Panc1 (cell line): Measurements from ENCODE around the gene ZFHX2. TPM values are rescaled to one million over a fixed set of nuclear protein-coding genes. Genes with fewer than 3 reads are reported as not detected.

Experiments
- ATAC-seq: fragments of 200-7000 bp; cut with Tn5 transposase; 2 replicates; pipeline ENCODE4 v1.9.1; 2020; ENCODE audit warnings: mild to moderate bottlenecking, moderate library complexity
- BruUV-seq: library from RNA; stranded (reverse); fragments of 400-500 nt; replicated peaks from 2 replicates; lab custom pipeline; 2021; lab: Mats Ljungman, UMichigan
- CTCF ChIA-PET: fragments of 300-600 bp; sonication (Branson Sonifier 250); formaldehyde crosslinking; loops from one replicate; lab custom pipeline; 2022; ENCODE audit warnings: antibody characterized with exemption; lab: Charles Lee
- POLR2A ChIA-PET: fragments of 300-600 bp; sonication (Branson Sonifier 250); formaldehyde crosslinking; loops from one replicate; lab custom pipeline; 2022; ENCODE audit warnings: antibody characterized with exemption; lab: Charles Lee
- DNase-seq: peaks from one replicate; pipeline ENCODE4 v3.0.0-alpha.2; 2010; ENCODE audit warnings: low read depth, low spot score
- H3K27ac ChIP-seq: 2 replicates; pipeline ENCODE4 v1.5.1; 2011; ENCODE audit warnings: mild to moderate bottlenecking, low read length, inconsistent platforms
- H3K27me3 ChIP-seq: fragments of 200-500 bp; sonication (Bioruptor generic); 2 replicates; pipeline ENCODE4 v1.6.0; 2014; ENCODE audit warnings: low read length, inconsistent platforms; ENCODE audit not compliant: control insufficient read depth, insufficient read depth
- H3K36me3 ChIP-seq: fragments of 200-500 bp; sonication (Bioruptor generic); 2 replicates; pipeline ENCODE4 v1.5.1; 2014; ENCODE audit warnings: inconsistent platforms, mild to moderate bottlenecking, low read length, moderate library complexity; ENCODE audit not compliant: control insufficient read depth, insufficient read depth
- H3K4me1 ChIP-seq: 2 replicates; pipeline ENCODE4 v1.5.1; 2011; ENCODE audit warnings: inconsistent platforms, mild to moderate bottlenecking, low read length, moderate library complexity; ENCODE audit not compliant: control insufficient read depth, insufficient read depth
- H3K4me3 ChIP-seq, 2 experiments: 2 replicates each; pipeline ENCODE4 v1.5.1; 2011 to 2012; ENCODE audit warnings: low read depth in 2 of 2, low read length in 2 of 2, mild to moderate bottlenecking in 2 of 2, inconsistent platforms in 1 of 2, moderate library complexity in 1 of 2
- H3K9me3 ChIP-seq: fragments of 200-500 bp; sonication (Bioruptor generic); 2 replicates; pipeline ENCODE4 v1.5.1; 2014; ENCODE audit warnings: low read depth, mild to moderate bottlenecking, inconsistent platforms, low read length, moderate library complexity; ENCODE audit not compliant: control insufficient read depth, insufficient read depth
- POLR2AphosphoS5 ChIP-seq: IDR thresholded peaks from 2 replicates; pipeline ENCODE4 v1.6.1; 2012; ENCODE audit warnings: mild to moderate bottlenecking, low read depth, low read length, moderate library complexity
- REST ChIP-seq, 2 experiments: IDR thresholded peaks; 2 replicates each; pipeline ENCODE4 v1.6.1; 2011 to 2012; ENCODE audit warnings: low read depth in 2 of 2, control low read depth in 1 of 2, low read length in 1 of 2, mild to moderate bottlenecking in 1 of 2, moderate library complexity in 1 of 2; ENCODE audit not compliant: insufficient read depth in 1 of 2
- SIN3A ChIP-seq: IDR thresholded peaks from 2 replicates; pipeline ENCODE4 v1.6.1; 2012; ENCODE audit warnings: low read depth, mild to moderate bottlenecking, low read length, moderate library complexity, borderline replicate concordance; ENCODE audit not compliant: insufficient read depth
- TCF7L2 ChIP-seq: IDR thresholded peaks from 2 replicates; pipeline ENCODE4 v1.6.1; 2011; ENCODE audit warnings: mild to moderate bottlenecking, low read depth, low read length, inconsistent platforms
- in situ Hi-C: cut with HindIII; loops from 2 replicates; pipeline ENCODE4 v1.10.0; 2016; ENCODE audit warnings: low sequenced_read_pairs, low pct_unique_long_range_greater_than_20kb
- intact Hi-C: fragments of 100-400 bp; cut with micrococcal nuclease; formaldehyde crosslinking; loops from one replicate; pipeline ENCODE4 v1.10.0; 2022; ENCODE audit not compliant: unreplicated experiment
- total RNA-seq: library from RNA; stranded (reverse); gene quantifications from one replicate; pipeline ENCODE4 v1.2.1, GENCODE V29; 2021; ENCODE audit not compliant: unreplicated experiment
- TF ChIP-seq, protein P1 (sequence below): fragments of 450-650 bp; IDR thresholded peaks from 2 replicates; pipeline ENCODE4 v1.5.1; 2017; ENCODE audit warnings: mild to moderate bottlenecking

The ZFHX2 gene
- total RNA-seq, 1 experiment from 2014 or later = 2.4 TPM

DNA sequence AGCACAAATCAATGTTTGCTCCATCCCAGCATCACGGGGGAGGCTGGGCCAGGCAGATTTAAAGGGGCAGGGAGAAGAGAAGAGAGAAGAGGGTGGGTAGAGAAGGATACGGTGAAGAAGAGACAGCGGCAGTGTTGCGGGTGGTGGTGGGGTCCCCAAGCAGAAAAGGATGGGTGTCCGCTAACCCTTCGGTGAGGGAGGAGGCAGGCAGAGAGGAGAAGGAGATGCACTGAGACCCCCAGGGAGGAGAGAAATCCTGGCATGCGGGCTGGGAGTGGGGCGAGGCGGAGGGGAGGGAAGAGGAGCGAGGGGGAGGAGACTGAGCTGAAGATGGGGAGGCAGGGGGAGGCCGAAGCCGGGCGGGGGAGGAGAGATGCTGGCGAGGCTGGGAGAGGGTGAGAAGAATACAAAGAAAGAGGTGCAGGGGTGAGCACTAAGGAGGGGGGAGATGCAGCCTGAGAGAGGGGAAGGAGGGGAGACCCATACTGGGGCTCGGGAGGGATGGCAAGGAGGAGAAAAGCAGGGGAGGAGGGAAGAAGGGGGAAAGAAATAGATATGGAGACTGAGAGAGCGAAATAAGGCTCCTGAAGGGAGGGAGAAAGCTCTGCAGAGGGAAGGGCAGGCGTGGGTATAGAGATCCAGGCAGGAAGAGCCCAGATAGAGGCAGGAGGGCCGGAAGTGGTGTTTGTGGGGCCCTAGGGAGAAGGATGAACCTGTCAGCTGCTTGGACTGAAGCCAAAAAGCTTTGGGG lies 27.2 kb upstream of the ZFHX2 start, which contains the start of gene JPH4:
JPH4 (minus strand) TSS at position 231 of the 751 bp plus-strand sequence. CDS start 1,337 bp downstream, outside the sequence.
- TF ChIP-seq, protein P1, sequence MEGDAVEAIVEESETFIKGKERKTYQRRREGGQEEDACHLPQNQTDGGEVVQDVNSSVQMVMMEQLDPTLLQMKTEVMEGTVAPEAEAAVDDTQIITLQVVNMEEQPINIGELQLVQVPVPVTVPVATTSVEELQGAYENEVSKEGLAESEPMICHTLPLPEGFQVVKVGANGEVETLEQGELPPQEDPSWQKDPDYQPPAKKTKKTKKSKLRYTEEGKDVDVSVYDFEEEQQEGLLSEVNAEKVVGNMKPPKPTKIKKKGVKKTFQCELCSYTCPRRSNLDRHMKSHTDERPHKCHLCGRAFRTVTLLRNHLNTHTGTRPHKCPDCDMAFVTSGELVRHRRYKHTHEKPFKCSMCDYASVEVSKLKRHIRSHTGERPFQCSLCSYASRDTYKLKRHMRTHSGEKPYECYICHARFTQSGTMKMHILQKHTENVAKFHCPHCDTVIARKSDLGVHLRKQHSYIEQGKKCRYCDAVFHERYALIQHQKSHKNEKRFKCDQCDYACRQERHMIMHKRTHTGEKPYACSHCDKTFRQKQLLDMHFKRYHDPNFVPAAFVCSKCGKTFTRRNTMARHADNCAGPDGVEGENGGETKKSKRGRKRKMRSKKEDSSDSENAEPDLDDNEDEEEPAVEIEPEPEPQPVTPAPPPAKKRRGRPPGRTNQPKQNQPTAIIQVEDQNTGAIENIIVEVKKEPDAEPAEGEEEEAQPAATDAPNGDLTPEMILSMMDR = no peak
- TF ChIP-seq SIN3A (no peak), TCF7L2 (no peak)
- in situ Hi-C loops (no loop called here), intact Hi-C loops (no loop called here)
- DNase-seq = no peak
- H3K27ac ChIP-seq = no peak within 1 kb of the TSS
- H3K36me3 ChIP-seq = no peaks in the 10 kb centered on the region
- ChIA-PET POLR2A (no interaction called here), CTCF (interaction anchor here (0.6 kb wide), 1 partner anchor 320 kb away, joined by 4 read pairs; no protein-coding TSS in a partner anchor)
- 0 out of 2 replicates have a peak, but pooled peaks have one; percentile 33 for ATAC-seq
- H3K4me1 ChIP-seq = no peaks in the 10 kb centered on the region
- no peaks in the 10 kb centered on the region for H3K9me3 ChIP-seq
- H3K4me3 ChIP-seq = peak within 1 kb of the TSS in 1 of 2 experiments; percentile 13; a peak in 1 of 4 replicates
- no peaks in the 10 kb centered on the region for H3K27me3 ChIP-seq
- BruUV-seq = no TSS peak

DNA sequence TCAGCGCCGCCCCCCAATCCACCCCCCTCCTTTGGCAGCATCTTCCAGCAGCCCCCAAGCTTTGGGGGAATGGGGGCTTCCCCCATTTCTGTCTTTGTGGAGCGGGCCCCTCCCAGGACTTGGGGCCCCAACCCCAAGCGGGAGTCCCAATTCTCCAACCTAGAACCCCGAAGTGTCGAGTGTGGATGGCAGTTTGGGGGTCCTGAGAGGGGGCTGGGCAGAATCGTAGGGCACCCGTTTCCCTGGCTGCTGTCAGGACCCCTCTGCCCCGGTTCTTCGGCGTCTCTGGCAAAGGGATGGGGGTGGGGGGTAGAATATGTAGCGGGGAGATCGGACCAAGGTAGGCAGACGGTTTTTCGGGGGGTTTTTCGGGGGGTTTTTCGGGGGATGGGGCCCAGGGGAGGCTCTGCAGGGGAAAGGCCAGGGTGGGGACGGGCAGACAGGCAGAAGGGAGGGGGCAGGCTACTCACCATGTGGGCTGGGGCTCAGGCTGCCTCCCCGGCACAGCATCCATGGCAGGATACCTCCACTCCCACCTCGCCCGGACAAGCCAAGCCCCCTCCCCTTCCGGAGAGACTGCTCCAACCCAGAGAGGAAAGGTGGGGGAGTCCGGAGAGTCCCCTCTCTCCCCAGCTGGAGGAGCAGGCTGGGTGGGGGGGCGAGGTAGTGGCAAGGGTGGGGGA lies 26.3 kb upstream of the ZFHX2 start:
- Histone ChIP-seq H3K9me3 (no peaks in the 10 kb centered on the region), H3K36me3 (no peaks in the 10 kb centered on the region), H3K27me3 (no peaks in the 10 kb centered on the region), H3K4me3 (peak overlapping the region in 1 of 2 experiments; percentile 13; a peak in 1 of 4 replicates), H3K27ac (no peak overlapping the region), H3K4me1 (no peaks in the 10 kb centered on the region)
- TF ChIP-seq TCF7L2 (no peak), POLR2AphosphoS5 (no peak), REST (IDR thresholded peaks at IDR 0.05; ENCODE audit: insufficient read depth in 1 of 2, low read depth in 2 of 2, low read length in 1 of 2) (no peak), SIN3A (no peak)
- TF ChIP-seq, protein P1 = no peak
- intact Hi-C loops = no loop called here
- BruUV-seq = no TSS peak
- CTCF ChIA-PET = interaction anchor here (0.6 kb wide), 1 partner anchor 319 kb away, joined by 4 read pairs; no protein-coding TSS in a partner anchor
- DNase-seq (no peak), ATAC-seq (no peak)
- POLR2A ChIA-PET = no interaction called here
- in situ Hi-C loops = no loop called here
